Astrocyte (in vitro differentiated cells and primary cell): ENCODE results near the gene SSH2.
"Not testable (repeated sequence)": the region's sequence is repeated elsewhere in the genome, so short reads cannot be mapped to it uniquely, and the experiment has no call there.

ENCODE experiments used
- EZH2 ChIP-seq: IDR thresholded peaks from 2 replicates; pipeline ENCODE4 v1.6.1; 2012; ENCODE audit warnings: mild to moderate bottlenecking, low read length, inconsistent platforms; ENCODE audit not compliant: insufficient read depth
- TF ChIP-seq, protein P1 (sequence below): IDR thresholded peaks from 2 replicates; pipeline ENCODE4 v1.5.1; 2011; ENCODE audit warnings: low read depth, mild to moderate bottlenecking, inconsistent platforms, low read length, moderate library complexity; ENCODE audit not compliant: insufficient read depth

DNA sequence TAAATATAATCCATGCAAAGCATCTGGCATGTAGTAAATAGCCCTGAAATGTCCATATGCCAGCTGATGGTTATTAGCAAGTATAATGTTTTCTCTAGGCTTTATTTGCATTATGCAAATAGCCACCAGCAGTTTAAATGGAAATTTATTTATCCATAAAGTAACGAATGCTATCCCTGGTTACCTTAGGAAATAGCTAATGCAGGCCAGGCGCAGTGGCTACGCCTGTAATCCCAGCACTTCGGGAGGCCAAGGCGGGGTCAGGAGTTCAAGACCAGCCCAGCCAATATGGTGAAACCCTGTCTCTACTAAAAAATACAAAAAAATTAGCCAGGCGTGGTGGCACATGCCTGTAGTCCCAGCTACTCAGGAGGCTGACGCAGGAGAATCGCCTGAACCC is 254.1 kb downstream of the SSH2 start:
- TF ChIP-seq, protein P1, sequence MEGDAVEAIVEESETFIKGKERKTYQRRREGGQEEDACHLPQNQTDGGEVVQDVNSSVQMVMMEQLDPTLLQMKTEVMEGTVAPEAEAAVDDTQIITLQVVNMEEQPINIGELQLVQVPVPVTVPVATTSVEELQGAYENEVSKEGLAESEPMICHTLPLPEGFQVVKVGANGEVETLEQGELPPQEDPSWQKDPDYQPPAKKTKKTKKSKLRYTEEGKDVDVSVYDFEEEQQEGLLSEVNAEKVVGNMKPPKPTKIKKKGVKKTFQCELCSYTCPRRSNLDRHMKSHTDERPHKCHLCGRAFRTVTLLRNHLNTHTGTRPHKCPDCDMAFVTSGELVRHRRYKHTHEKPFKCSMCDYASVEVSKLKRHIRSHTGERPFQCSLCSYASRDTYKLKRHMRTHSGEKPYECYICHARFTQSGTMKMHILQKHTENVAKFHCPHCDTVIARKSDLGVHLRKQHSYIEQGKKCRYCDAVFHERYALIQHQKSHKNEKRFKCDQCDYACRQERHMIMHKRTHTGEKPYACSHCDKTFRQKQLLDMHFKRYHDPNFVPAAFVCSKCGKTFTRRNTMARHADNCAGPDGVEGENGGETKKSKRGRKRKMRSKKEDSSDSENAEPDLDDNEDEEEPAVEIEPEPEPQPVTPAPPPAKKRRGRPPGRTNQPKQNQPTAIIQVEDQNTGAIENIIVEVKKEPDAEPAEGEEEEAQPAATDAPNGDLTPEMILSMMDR = not testable (repeated sequence)
- not testable (repeated sequence) for TF ChIP-seq EZH2
